ENCODE data around the gene STK24. TPM values are rescaled to one million over a fixed set of nuclear protein-coding genes. Genes with fewer than 3 reads are reported as not detected.

The STK24 gene
- total RNA-seq, 2 donors from 2014 or later, result 35.0 to 56.7 TPM

DNA sequence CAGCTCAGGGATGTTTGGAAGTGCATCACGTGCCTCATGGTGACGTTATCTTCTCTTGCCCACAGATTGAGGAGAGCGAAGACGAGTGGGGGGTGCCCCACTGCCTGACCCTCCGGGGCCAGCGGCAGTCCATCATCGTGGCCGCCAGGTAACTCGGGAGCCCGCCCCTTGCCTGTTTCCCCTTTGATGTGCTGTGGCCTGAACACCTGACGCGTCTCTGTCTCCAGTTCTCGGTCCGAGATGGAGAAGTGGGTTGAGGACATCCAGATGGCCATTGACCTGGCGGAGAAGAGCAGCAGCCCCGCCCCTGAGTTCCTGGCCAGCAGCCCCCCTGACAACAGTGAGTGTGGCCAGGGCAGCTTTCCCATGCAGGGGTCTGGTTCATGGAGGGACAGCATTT lies 137.0 kb downstream of the STK24 start:
- no peak overlapping the region for H3K4me3 ChIP-seq
- peaks cover 0 to 9% of the 10 kb centered on the region in 2 donors for H3K36me3 ChIP-seq (replicated peaks in 1 of 2; ENCODE audit: insufficient read depth in 1 of 2, low read depth in 2 of 2)
- no peaks in the 10 kb centered on the region for H3K27me3 ChIP-seq
- 92 to 99% methylated on average over 10 to 16 of the region's 16 CpGs for WGBS, 2 donors
- intact Hi-C loops (cut with DNase I), result loop anchor here (10.0 kb wide), 2 partner anchors 295 to 585 kb away; partner anchors contain the start of gene FARP1
- no peak for ATAC-seq
- no peaks in the 10 kb centered on the region for H3K9me3 ChIP-seq
- no peaks in the 10 kb centered on the region for H3K4me1 ChIP-seq
- H3K27ac ChIP-seq, result no peak overlapping the region
- DNase-seq, result no peak
- no peak for TF ChIP-seq POLR2A (IDR thresholded peaks at IDR 0.05)
- TF ChIP-seq, protein P1, sequence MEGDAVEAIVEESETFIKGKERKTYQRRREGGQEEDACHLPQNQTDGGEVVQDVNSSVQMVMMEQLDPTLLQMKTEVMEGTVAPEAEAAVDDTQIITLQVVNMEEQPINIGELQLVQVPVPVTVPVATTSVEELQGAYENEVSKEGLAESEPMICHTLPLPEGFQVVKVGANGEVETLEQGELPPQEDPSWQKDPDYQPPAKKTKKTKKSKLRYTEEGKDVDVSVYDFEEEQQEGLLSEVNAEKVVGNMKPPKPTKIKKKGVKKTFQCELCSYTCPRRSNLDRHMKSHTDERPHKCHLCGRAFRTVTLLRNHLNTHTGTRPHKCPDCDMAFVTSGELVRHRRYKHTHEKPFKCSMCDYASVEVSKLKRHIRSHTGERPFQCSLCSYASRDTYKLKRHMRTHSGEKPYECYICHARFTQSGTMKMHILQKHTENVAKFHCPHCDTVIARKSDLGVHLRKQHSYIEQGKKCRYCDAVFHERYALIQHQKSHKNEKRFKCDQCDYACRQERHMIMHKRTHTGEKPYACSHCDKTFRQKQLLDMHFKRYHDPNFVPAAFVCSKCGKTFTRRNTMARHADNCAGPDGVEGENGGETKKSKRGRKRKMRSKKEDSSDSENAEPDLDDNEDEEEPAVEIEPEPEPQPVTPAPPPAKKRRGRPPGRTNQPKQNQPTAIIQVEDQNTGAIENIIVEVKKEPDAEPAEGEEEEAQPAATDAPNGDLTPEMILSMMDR (IDR thresholded peaks at IDR 0.05), result no peak

DNA sequence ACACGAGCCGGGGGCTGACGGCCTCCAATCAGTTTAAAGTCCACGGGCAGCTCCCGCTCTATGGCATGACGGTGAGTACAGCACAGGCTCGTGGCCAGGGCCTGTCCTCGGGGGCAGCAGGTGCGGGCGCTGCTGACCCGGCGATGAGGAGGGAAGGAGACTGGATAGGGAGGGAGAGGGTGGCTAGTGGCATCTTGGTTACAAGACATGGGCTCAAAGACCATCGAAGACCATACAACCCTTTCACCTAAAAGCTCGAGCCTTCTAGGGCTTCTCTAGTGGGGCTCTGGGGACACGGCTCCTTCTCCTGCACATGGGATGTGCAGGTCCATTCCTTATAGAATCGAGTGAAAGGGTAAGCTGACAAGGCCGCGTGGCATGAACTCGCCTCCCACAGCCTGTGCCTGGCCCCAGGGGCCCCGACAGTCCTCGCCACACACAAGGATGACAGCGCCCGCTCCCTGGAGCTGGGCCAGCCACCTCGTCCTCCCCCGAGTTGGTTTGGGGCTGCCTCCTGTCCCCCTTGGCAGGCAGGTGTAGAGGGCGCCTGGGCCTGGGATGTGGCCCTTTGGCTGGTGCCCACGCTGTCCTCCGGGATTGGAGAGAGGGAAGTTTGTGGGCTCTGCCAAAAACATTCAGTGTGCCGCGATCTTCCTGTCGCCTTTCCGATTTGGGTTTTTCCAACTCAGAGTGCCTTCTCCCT lies 137.6 kb downstream of the STK24 start:
- ATAC-seq, result no peak
- no peaks in the 10 kb centered on the region for H3K27me3 ChIP-seq
- DNase-seq, result no peak
- intact Hi-C loops (cut with DNase I), result loop anchor here (10.0 kb wide), 2 partner anchors 294 to 584 kb away; partner anchors contain the start of gene FARP1
- no peak overlapping the region for H3K27ac ChIP-seq
- no peak overlapping the region for H3K4me3 ChIP-seq
- H3K9me3 ChIP-seq, result no peaks in the 10 kb centered on the region
- no peak for TF ChIP-seq POLR2A (IDR thresholded peaks at IDR 0.05)
- TF ChIP-seq, protein P1 (IDR thresholded peaks at IDR 0.05), result no peak
- 91 to 93% methylated on average over 19 to 32 of the region's 32 CpGs for WGBS, 2 donors
- H3K4me1 ChIP-seq, result no peaks in the 10 kb centered on the region
- H3K36me3 ChIP-seq (replicated peaks in 1 of 2; ENCODE audit: insufficient read depth in 1 of 2, low read depth in 2 of 2), result peaks cover 0 to 9% of the 10 kb centered on the region in 2 donors

DNA sequence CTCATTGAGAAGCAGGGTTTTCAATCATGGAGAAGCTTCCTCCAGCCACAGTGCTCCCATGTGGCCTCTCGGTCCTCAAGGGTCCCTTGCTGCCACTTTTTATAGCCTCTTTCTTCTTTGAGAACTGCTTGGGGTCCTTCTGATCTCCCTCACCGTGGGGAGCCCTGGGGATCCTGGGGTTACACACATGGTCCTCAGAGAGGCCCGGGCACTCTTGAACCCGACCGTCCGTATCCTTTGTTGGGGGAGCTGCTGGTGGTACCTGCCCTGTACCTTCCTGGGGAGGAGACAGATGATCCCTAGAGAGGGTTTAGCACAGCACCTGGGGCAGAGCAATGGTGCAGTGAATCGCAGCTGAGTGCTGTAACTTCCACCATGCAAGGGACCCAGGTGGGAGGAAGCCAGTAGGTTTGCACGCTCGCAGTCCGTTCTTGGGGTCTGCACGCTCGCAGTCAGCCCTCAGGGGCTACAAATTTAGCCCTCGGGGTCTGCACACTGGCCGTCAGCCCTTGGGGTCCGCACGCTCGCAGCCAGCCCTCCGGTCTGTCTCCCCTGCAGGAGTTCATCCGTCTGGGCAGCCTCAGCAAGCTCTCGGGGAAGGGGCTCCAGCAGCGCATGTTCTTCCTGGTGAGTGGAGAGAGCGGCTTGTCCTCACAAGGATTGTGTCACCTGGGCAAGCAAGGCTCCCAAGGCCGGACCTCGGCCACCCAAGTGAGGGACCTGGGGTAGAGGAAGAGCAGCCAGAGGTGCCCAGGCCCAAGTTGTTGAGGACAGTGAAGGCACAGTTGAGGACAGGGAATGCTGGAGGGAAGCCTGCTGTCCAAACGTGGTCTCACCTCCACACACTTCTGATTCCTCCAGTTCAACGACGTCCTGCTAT lies 138.4 kb downstream of the STK24 start:
- H3K27ac ChIP-seq, result no peak overlapping the region
- peaks cover 0 to 9% of the 10 kb centered on the region in 2 donors for H3K36me3 ChIP-seq (replicated peaks in 1 of 2; ENCODE audit: insufficient read depth in 1 of 2, low read depth in 2 of 2)
- H3K4me1 ChIP-seq, result no peaks in the 10 kb centered on the region
- 87 to 92% methylated on average over 8 to 27 of the region's 27 CpGs for WGBS, 2 donors
- no peak overlapping the region for H3K4me3 ChIP-seq
- no peaks in the 10 kb centered on the region for H3K27me3 ChIP-seq
- DNase-seq (no peak), ATAC-seq (no peak)
- no peaks in the 10 kb centered on the region for H3K9me3 ChIP-seq
- TF ChIP-seq, protein P1 (IDR thresholded peaks at IDR 0.05), result no peak
- no peak for TF ChIP-seq POLR2A (IDR thresholded peaks at IDR 0.05)
- intact Hi-C loops (cut with DNase I), result loop anchor here (10.0 kb wide), 2 partner anchors 294 to 584 kb away; partner anchors contain the start of gene FARP1

DNA sequence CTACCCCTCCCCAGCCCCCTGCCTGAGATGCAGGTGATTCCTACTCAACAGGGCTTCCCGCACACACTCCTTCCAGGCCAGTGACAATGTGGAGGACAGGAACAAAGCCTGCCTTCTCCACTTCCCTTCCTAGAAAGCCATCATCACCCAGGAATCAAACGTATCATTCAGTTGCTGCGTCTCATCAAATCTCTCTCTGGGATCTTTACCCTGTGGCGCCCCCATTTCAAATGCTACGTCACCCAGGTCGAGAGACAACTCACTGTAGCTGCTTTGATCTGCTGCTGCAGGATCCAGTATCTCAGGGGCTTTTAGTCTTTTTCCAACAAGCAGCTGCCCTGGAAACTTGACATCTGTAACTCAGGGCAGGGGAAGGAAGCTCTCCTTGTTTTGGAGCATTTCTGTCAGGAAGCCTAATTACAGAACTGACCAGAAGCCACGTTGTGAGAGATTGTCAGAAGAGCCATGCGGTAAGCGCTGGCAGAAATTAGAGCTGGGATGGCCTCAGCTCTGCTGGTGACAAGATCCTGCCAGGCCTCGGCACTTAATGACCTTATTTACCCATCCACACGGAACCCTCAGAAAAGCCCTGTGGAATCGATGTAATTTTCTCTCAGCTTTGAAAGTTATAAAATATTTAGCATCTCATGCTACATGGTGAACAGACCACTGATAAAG lies 140.5 kb downstream of the STK24 start:
- H3K36me3 ChIP-seq (replicated peaks in 1 of 2; ENCODE audit: insufficient read depth in 1 of 2, low read depth in 2 of 2), result peaks cover 0 to 9% of the 10 kb centered on the region in 2 donors
- 82 to 83% methylated on average over 12 of the region's 12 CpGs for WGBS, 2 donors
- ATAC-seq (no peak), DNase-seq (no peak)
- no peak overlapping the region for H3K27ac ChIP-seq
- intact Hi-C loops (cut with DNase I), result loop anchor here (10.0 kb wide), 2 partner anchors 292 to 582 kb away; partner anchors contain the start of gene FARP1
- H3K9me3 ChIP-seq, result no peaks in the 10 kb centered on the region
- no peaks in the 10 kb centered on the region for H3K27me3 ChIP-seq
- H3K4me1 ChIP-seq, result no peaks in the 10 kb centered on the region
- TF ChIP-seq, protein P1 (IDR thresholded peaks at IDR 0.05), result no peak
- no peak for TF ChIP-seq POLR2A (IDR thresholded peaks at IDR 0.05)
- H3K4me3 ChIP-seq, result no peak overlapping the region
